Endothelial cell (in vitro differentiated cells): Measurements from ENCODE around the gene TGIF1. TPM values are rescaled to one million over a fixed set of nuclear protein-coding genes. Genes with fewer than 3 reads are reported as not detected.

Source experiments
- total RNA-seq: library from RNA; stranded (reverse); fragmentation: NEBNext Ultra II Directional; extraction: Animal tissue kit (Norgen Biotek cat#: 25700); gene quantifications from one replicate; pipeline ENCODE4 v1.2.1, GENCODE V29; 2021; ENCODE audit not compliant: unreplicated experiment

The TGIF1 gene
- total RNA-seq, 1 donor from 2014 or later = 72.5 TPM

Other genes starting within 250 kb of the TGIF1 start
- 0.49 TPM for gene MYOM1, start 230.2 kb upstream of the TGIF1 start, total RNA-seq
- 430 TPM for gene MYL12A, start 202.4 kb upstream of the TGIF1 start, total RNA-seq
- gene MYL12B, start 188.0 kb upstream of the TGIF1 start, total RNA-seq = 298 TPM